GM18873 (cell line): Measurements from ENCODE around the gene ANKRD2.

ENCODE experiments used
- ATAC-seq: cut with Tn5 transposase; IDR thresholded peaks from one replicate; pipeline ENCODE4 v1.9.1; 2021; ENCODE audit warnings: mild to moderate bottlenecking, moderate library complexity, moderate number of reproducible peaks; ENCODE audit not compliant: unreplicated experiment, low FRiP score

ANKRD2 gene

DNA sequence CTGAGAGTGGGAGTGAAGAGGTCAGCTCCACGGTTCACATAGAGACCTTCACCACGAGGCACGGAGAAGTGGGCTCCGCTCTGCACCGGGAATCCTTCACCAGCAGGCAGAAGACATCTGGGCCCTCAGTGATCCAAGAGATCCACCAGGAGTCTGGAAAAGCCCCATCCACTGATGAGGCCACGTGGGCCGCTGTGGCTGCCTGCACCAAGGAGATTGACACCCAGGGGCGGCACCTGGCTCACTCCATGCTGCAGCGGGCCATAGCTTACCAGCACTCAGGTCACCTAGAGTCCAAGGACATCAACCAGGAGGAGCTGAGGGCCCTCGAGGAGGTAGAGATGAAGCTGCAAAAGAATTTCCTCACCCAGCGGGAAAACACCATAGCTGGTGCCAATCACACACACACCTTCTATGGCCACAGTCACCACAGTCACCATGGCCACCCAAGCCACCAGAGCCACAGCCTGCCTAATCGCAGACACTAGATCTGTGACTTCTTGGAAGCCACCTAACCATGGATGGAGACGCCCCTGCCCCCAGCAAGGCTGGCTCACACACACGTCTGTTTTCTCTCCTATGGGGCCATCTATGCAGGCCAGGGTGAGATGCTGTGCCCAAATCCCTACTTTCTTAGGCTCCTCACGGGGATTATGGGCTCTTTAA is 17.6 kb downstream of the ANKRD2 start:
- no peak for ATAC-seq

DNA sequence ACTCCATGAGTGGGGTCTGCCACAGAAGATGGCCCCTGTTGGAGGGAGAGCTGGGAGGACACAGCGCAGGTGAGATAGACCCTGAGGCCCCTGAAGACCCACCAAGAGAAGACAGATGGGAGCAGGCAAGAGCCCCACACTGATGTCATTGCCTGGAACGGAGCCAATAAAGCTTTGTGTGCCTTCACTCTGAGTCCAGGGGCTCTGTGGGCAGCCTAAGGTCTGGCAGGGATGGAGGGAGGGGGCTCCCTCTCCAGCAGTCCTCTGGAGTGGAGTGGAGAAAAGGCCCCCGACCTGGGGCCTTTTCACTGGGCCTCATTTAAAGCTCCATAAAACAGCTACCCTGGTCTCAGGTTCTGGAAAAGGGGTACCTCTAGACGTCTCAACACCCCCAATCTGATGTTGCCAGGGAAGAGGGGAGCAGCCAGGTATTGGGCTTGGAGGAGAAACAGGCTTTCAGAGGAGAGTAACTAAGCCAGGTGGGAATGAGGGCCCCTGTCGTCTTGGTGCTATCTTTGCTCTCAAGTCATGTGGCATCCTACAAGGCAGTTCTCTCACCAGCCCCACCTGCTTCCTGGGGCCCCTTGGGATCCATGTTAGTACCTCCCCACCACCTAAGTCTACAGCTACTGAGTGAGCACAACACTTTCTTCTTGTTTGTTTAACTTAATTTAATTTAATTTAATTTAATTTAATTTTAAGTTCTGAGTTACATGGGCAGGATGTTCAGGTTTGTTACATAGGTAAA is 18.3 kb downstream of the ANKRD2 start:
- ATAC-seq, result no peak

DNA sequence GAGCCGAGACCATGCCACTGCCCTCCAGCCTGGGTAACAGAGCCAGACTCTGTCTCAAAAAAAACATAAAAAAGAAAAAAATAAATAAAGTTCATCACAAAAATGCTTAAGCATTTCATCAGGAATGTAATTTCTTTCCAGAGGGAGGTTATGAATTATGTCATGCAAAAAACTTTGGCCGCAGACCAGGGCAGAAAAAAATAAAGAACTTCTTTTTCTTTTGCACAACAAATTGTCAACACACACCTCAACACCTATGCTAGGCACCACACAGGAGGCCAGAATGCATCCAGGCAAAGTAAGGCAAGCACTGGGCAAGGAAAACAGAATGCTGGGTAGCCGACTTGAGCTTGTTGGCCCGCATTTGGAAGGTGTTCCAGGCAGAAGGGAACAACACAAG is 20.8 kb downstream of the ANKRD2 start:
- no peak for ATAC-seq

- ATAC-seq, result no peak
Measured at GRCh38 chr10:97596101-97597082, 23.8 kb downstream of the ANKRD2 start.

GRCh38 chr10:97597778-97598177 is 25.2 kb downstream of the ANKRD2 start:
- no peak for ATAC-seq

GRCh38 chr10:97598407-97599271 is 26.1 kb downstream of the ANKRD2 start:
- ATAC-seq, result no peak

- no peak for ATAC-seq
Measured at GRCh38 chr10:97599272-97599619, 26.7 kb downstream of the ANKRD2 start.

- ATAC-seq, result no peak
Measured at GRCh38 chr10:97600616-97601015, 28.0 kb downstream of the ANKRD2 start.

DNA sequence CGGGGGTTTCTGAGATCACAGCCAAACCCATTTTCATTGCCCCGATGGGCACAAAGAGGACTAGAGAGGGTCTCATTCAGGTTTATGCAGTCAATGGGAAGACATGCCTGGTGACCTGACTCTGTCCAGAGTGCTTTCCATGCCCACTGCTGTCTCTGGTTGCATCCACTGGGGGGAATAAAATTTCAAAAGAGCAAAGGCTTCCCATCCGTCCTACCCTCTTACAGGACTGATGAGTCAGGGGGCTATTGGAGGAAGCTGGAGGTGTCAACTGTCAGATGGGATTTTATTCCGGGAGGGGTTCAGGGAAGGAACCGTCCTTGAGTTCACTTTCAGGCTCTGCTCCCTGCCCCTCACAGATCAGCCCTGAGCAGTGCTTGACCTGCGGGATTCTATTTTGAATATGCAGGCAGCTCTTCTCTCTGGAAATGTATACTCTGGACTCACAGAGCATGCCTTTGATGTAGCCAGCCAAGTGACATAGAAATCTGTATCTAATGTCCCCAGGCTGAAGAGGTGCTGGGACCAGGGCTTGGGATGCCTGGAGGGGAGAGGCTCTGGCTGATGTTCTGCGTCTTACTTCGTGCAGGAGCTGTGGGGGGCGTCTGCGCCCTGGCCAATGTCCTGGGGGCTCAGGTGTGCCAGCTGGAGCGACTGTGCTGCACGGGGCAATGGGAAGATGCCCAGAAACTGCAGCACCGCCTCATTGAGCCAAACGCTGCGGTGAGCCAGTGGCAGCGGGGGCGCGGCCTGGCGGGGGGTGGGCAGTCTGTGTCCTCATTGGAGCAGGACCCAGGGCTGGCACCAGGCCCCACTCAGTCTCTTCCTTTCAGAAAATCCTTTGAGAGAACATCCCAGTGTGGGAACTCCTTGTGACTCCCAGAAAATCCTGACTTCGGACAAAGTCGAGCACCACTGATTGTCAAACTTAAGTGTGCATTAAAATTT is 29.0 kb downstream of the ANKRD2 start:
- ATAC-seq, result no peak

DNA sequence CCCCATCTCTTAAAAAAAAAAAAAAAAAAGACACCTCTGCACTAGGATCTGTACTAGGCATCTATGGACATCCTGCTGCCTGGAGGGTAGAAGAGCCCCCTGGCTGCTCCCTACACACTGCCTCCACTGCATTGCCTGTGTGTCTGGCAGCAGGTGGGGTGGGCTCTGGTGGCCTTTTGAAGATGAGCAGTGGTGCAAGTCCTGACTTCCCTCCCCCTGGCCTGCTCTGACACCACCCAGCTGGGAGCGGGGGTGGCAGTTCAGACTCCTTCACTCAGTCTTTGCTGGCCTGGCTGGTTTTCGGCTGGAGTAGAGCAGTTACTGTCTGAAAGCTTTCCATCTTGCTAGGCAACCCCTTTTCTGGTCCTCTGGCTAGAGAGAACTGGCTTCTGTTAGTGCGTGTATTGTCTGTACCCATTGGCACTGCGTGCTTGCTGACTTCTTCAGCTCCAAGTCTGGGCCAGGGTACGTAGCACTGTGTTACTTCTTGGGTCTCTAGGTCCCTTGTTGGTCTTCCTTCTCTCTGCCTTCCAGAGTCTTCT is 34.6 kb downstream of the ANKRD2 start:
- no peak for ATAC-seq

DNA sequence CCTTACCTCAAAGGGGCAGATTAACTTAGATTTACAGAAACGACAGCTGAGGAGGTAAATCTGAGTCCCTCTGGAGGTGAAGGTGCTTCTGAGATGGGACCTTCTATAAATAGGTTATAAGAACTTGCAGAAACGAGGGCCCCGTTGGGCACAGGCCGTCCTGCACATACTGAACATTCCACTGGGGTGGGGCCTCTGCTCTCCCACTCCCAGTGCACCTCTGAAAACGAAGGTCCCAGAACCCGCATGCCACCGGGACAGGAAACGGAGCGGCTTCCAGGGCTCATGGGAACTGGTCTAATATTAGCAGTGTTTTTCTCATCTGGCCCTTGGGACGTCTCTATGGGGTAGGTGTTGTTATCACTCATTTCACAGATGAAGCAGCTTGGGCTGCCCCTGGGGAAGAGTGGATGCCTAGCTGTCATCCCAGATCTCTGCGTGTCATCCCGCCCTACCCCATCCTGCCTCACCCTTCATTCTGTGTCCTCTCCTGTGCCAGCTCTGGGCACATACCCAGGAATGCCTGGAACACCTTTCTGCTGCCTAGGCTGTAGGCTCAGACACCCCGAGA is 36.5 kb downstream of the ANKRD2 start:
- no peak for ATAC-seq

- ATAC-seq, result no peak
Measured at GRCh38 chr10:97611473-97611872, 38.9 kb downstream of the ANKRD2 start.

DNA sequence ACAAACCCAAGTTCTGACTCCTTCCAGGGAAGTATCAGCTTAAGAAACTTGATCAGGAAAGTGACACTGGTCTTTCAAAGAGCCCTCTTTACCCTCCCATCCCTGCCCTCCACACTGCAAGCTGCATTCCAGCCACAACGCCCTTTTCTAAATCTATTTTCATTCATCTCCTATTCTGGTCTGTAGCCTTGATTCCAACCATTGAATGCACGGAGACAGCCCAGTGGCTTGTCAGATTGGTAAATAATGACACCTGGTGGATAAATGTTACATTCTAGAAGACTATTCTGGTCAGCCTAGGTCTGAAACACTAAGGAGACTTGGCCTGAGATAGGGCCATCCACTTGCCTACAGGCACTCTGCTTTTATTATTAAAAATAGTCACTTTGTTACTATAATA is 39.8 kb downstream of the ANKRD2 start:
- ATAC-seq, result no peak

GRCh38 chr10:97618285-97618684 is 45.7 kb downstream of the ANKRD2 start:
- ATAC-seq, result no peak

- no peak for ATAC-seq
Measured at GRCh38 chr10:97618733-97619132, 46.2 kb downstream of the ANKRD2 start.

- ATAC-seq, result no peak
Measured at GRCh38 chr10:97623277-97623676, 50.7 kb downstream of the ANKRD2 start.

DNA sequence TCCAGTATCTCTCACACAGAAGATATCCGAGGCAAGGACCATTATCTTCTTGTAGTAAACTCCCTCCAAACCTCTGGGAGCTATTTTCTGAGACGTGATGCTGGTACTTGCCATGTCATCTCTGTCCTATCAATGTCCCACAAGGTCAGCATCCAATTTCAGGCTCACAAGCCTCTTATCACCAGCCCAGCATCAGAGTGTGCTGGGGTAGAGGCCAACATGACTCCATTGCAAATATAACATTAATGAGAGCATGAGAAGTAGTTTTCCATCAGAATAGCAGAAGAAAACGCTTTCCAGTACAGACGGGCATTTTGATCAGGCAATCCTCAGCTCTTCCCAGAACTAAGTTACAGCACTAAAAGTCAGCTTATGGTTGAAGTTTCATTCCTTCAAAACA is 55.2 kb downstream of the ANKRD2 start:
- no peak for ATAC-seq

DNA sequence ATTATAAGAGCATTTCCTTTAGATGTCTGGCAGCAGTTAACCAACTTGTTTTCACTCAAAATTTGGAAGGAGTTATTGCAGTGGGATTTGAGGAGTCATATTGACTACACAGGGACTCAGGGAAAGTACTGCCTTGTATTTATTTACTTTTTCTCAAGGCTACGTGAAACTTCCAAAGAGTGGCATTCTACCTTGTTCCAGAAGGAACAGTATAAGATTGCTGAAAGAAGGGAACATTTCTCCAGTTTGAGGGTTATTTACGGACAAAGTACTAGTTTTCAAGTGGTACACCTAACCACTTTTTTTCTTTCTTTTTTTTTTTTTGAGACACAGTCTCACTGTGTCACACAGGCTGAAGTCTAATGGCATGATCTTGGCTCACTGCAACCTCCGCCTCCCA is 55.6 kb downstream of the ANKRD2 start:
- ATAC-seq, result no peak

DNA sequence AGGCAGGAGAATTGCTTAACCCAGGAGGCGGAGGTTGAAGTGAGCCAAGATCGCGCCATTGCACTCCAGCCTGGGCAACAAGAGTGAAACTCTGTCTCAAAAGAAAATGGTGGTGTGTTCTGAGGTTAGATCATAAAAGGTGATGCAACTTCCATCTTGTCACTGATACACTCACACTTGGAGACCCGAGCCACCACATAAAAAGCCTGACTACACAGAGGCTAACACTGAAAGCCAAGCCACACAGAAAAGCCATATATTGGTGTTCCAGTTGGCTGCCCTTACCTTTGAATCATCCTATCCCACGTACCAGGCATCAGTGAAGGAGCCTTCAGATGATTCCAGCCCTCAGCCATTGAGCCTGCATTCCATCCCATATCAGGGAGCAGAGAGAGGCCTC is 56.7 kb downstream of the ANKRD2 start:
- ATAC-seq, result no peak
